Superior temporal gyrus (tissue), 1 donor: ENCODE results near the gene POSTN.
"Not testable (repeated sequence)": the region's sequence is repeated elsewhere in the genome, so short reads cannot be mapped to it uniquely, and the experiment has no call there.

Source experiments
- DNase-seq: peaks from one replicate; pipeline ENCODE4 v3.0.0-alpha.2; 2016; ENCODE audit errors: extremely low spot score

The POSTN gene

GRCh38 chr13:37597477-37598025 lies 1.0 kb downstream of the POSTN start:
- DNase-seq: no peak

- DNase-seq: no peak
Observed at GRCh38 chr13:37596805-37597204, 1.8 kb downstream of the POSTN start.

- DNase-seq: no peak
Observed at GRCh38 chr13:37595162-37595561, 3.4 kb downstream of the POSTN start.

GRCh38 chr13:37594550-37594949 lies 4.0 kb downstream of the POSTN start:
- no peak for DNase-seq

- DNase-seq: not testable (repeated sequence)
Observed at GRCh38 chr13:37589381-37589780, 9.2 kb downstream of the POSTN start.

GRCh38 chr13:37587236-37587635 lies 11.3 kb downstream of the POSTN start:
- DNase-seq: no peak

- no peak for DNase-seq
Observed at GRCh38 chr13:37586164-37586563, 12.4 kb downstream of the POSTN start.

- no peak for DNase-seq
Observed at GRCh38 chr13:37585541-37585940, 13.0 kb downstream of the POSTN start.

- no peak for DNase-seq
Observed at GRCh38 chr13:37576601-37577000, 22.0 kb downstream of the POSTN start.

GRCh38 chr13:37565425-37565824 lies 33.1 kb downstream of the POSTN start:
- DNase-seq: no peak

GRCh38 chr13:37561031-37561430 lies 37.5 kb downstream of the POSTN start:
- DNase-seq: no peak

- DNase-seq: no peak
Observed at GRCh38 chr13:37560526-37560925, 38.0 kb downstream of the POSTN start.

GRCh38 chr13:37558766-37559165 lies 39.8 kb downstream of the POSTN start:
- DNase-seq: not testable (repeated sequence)

GRCh38 chr13:37546087-37546486 lies 52.5 kb downstream of the POSTN start:
- no peak for DNase-seq

- DNase-seq: no peak
Observed at GRCh38 chr13:37544995-37545394, 53.6 kb downstream of the POSTN start.

GRCh38 chr13:37539976-37540605 lies 58.5 kb downstream of the POSTN start:
- DNase-seq: no peak

- DNase-seq: no peak
Observed at GRCh38 chr13:37539170-37539569, 59.4 kb downstream of the POSTN start.

GRCh38 chr13:37535501-37535900 lies 63.1 kb downstream of the POSTN start:
- DNase-seq: no peak

GRCh38 chr13:37534676-37535075 lies 63.9 kb downstream of the POSTN start:
- no peak for DNase-seq

GRCh38 chr13:37534181-37534580 lies 64.4 kb downstream of the POSTN start:
- no peak for DNase-seq

- no peak for DNase-seq
Observed at GRCh38 chr13:37531049-37531448, 67.5 kb downstream of the POSTN start.

GRCh38 chr13:37529751-37530385 lies 68.7 kb downstream of the POSTN start:
- DNase-seq: no peak

GRCh38 chr13:37526710-37527473 lies 71.7 kb downstream of the POSTN start:
- no peak for DNase-seq
